Neural cell (in vitro differentiated cells): ENCODE results near the gene STXBP5. TPM values are rescaled to one million over a fixed set of nuclear protein-coding genes. Genes with fewer than 3 reads are reported as not detected.

Experiments
- H2AFZ ChIP-seq: fragments of 200-600, 300-800 bp; sonication (generic), shearing (Covaris generic); 2 replicates; pipeline ENCODE4 v1.6.0; 2014; ENCODE audit warnings: low read depth, mild to moderate bottlenecking, antibody characterized with exemption, low read length, moderate library complexity
- H3F3A ChIP-seq: fragments of 200-600 bp; shearing (Covaris generic); 2 replicates; pipeline ENCODE4 v1.6.1; 2016; ENCODE audit warnings: mild to moderate bottlenecking, moderate library complexity, mixed read lengths, antibody characterized with exemption, low read length; ENCODE audit not compliant: insufficient read depth, poor library complexity, severe bottlenecking
- H3K27ac ChIP-seq: fragments of 200-600, 300-800 bp; sonication (generic), shearing (Covaris generic); 2 replicates; pipeline ENCODE4 v1.5.1; 2014; ENCODE audit warnings: mild to moderate bottlenecking, low read length, moderate library complexity
- H3K27me3 ChIP-seq: fragments of 300-800, 200-600 bp; sonication (generic), shearing (Covaris generic); 2 replicates; pipeline ENCODE4 v1.6.0; 2014; ENCODE audit warnings: mild to moderate bottlenecking, low read depth, low read length, moderate library complexity; ENCODE audit not compliant: insufficient read depth
- H3K36me3 ChIP-seq: fragments of 300-800, 200-600 bp; sonication (generic), shearing (Covaris generic); 2 replicates; pipeline ENCODE4 v1.5.1; 2014; ENCODE audit warnings: mild to moderate bottlenecking, antibody characterized with exemption, low read length, moderate library complexity; ENCODE audit not compliant: insufficient read depth
- H3K4me2 ChIP-seq: fragments of 300-800, 200-600 bp; sonication (generic), shearing (Covaris generic); 2 replicates; pipeline ENCODE4 v1.6.0; 2014; ENCODE audit warnings: mild to moderate bottlenecking, low read length
- H3K4me3 ChIP-seq: fragments of 300-800, 200-600 bp; sonication (generic), shearing (Covaris generic); 2 replicates; pipeline ENCODE4 v1.5.1; 2014; ENCODE audit warnings: mild to moderate bottlenecking, low read length, moderate library complexity
- H3K79me2 ChIP-seq: fragments of 200-600 bp; shearing (Covaris generic); replicated peaks from 2 replicates; pipeline ENCODE4 v1.6.0; 2014; ENCODE audit warnings: mild to moderate bottlenecking, low read length, moderate library complexity; ENCODE audit not compliant: insufficient read depth
- H3K9ac ChIP-seq: fragments of 300-800, 200-600 bp; sonication (generic), shearing (Covaris generic); 2 replicates; pipeline ENCODE4 v1.6.1; 2016; ENCODE audit warnings: mild to moderate bottlenecking, low read length, mixed read lengths
- H3K9me2 ChIP-seq: fragments of 200-600 bp; shearing (Covaris generic); 2 replicates; pipeline ENCODE4 v1.6.1; 2016; ENCODE audit warnings: mild to moderate bottlenecking, low read length, mixed read lengths; ENCODE audit not compliant: insufficient read depth
- H3K9me3 ChIP-seq: fragments of 200-600, 300-800 bp; sonication (generic), shearing (Covaris generic); 2 replicates; pipeline ENCODE4 v1.6.1; 2016; ENCODE audit warnings: mild to moderate bottlenecking, mixed run types, low read length, moderate library complexity, mixed read lengths
- H4K20me1 ChIP-seq: fragments of 200-600 bp; shearing (Covaris generic); 2 replicates; pipeline ENCODE4 v1.6.1; 2016; ENCODE audit warnings: mild to moderate bottlenecking, mixed run types; ENCODE audit not compliant: insufficient read depth
- CTCF ChIP-seq: fragments of 450-650 bp; IDR thresholded peaks from 2 replicates; pipeline ENCODE4 v1.5.1; 2014; ENCODE audit warnings: antibody characterized with exemption, mild to moderate bottlenecking, moderate library complexity; ENCODE audit not compliant: poor library complexity, severe bottlenecking
- EP300 ChIP-seq: fragments of 450-650 bp; conservative IDR thresholded peaks from 2 replicates; pipeline ENCODE4 v1.6.1; 2014; ENCODE audit warnings: antibody characterized with exemption, mild to moderate bottlenecking, moderate library complexity; ENCODE audit not compliant: poor library complexity, severe bottlenecking
- EZH2 ChIP-seq: fragments of 200-600, 300-800 bp; shearing (Covaris generic), sonication (generic); IDR thresholded peaks from 2 replicates; pipeline ENCODE4 v1.6.1; 2014; ENCODE audit warnings: antibody characterized with exemption, low read length, borderline replicate concordance, mild to moderate bottlenecking; ENCODE audit not compliant: insufficient read depth, poor library complexity, severe bottlenecking
- MXI1 ChIP-seq: fragments of 450-650 bp; conservative IDR thresholded peaks from 2 replicates; pipeline ENCODE4 v1.6.1; 2014; ENCODE audit warnings: antibody characterized with exemption, mild to moderate bottlenecking; ENCODE audit not compliant: poor library complexity, severe bottlenecking
- POLR2AphosphoS5 ChIP-seq: IDR thresholded peaks from 2 replicates; pipeline ENCODE4 v1.6.1; 2012
- RAD21 ChIP-seq: fragments of 450-650 bp; conservative IDR thresholded peaks from 2 replicates; pipeline ENCODE4 v1.6.1; 2014; ENCODE audit warnings: antibody characterized with exemption, mild to moderate bottlenecking, moderate library complexity
- REST ChIP-seq: IDR thresholded peaks from 2 replicates; pipeline ENCODE4 v1.6.1; 2012; ENCODE audit warnings: borderline replicate concordance
- SMC3 ChIP-seq: fragments of 450-650 bp; conservative IDR thresholded peaks from 2 replicates; pipeline ENCODE4 v1.6.1; 2014; ENCODE audit warnings: antibody characterized with exemption, mild to moderate bottlenecking, moderate library complexity; ENCODE audit not compliant: poor library complexity
- TAF1 ChIP-seq: IDR thresholded peaks from 2 replicates; pipeline ENCODE4 v1.6.1; 2012; ENCODE audit warnings: low read depth
- polyA plus RNA-seq: library from polyadenylated mRNA; depleted of rRNA; stranded (reverse); fragments of >200 nt; gene quantifications from 2 replicates; pipeline ENCODE4 v1.2.3, GENCODE V29; 2014

The STXBP5 gene
- polyA plus RNA-seq, 1 donor from 2014 or later: 56.4 TPM

- no peak overlapping the region for H3K4me3 ChIP-seq
- H3K36me3 ChIP-seq: peaks cover 10% of the 10 kb centered on the region
- no peak overlapping the region for H3K9ac ChIP-seq
- H2AFZ ChIP-seq: no peak overlapping the region
- no peaks in the 10 kb centered on the region for H3K27me3 ChIP-seq
- no peaks in the 10 kb centered on the region for H3K9me3 ChIP-seq
- no peaks in the 10 kb centered on the region for H3K79me2 ChIP-seq
- no peaks in the 10 kb centered on the region for H3F3A ChIP-seq
- H4K20me1 ChIP-seq: no peaks in the 10 kb centered on the region
- no peaks in the 10 kb centered on the region for H3K9me2 ChIP-seq
- no peak overlapping the region for H3K27ac ChIP-seq
- no peak overlapping the region for H3K4me2 ChIP-seq
- TF ChIP-seq EP300 (no peak), CTCF (no peak), POLR2AphosphoS5 (no peak), EZH2 (no peak), MXI1 (no peak), TAF1 (no peak), SMC3 (no peak), RAD21 (no peak), REST (no peak)
Observed at GRCh38 chr6:147278891-147279290, 74.7 kb downstream of the STXBP5 start.

- H3K27me3 ChIP-seq: no peaks in the 10 kb centered on the region
- no peak overlapping the region for H3K9ac ChIP-seq
- H3K79me2 ChIP-seq: no peaks in the 10 kb centered on the region
- no peak for TF ChIP-seq SMC3
- TF ChIP-seq EZH2: no peak
- TF ChIP-seq REST: no peak
- no peak overlapping the region for H3K27ac ChIP-seq
- no peaks in the 10 kb centered on the region for H3F3A ChIP-seq
- H2AFZ ChIP-seq: no peak overlapping the region
- no peak overlapping the region for H3K4me2 ChIP-seq
- peaks cover 10% of the 10 kb centered on the region for H3K36me3 ChIP-seq
- H3K9me3 ChIP-seq: no peaks in the 10 kb centered on the region
- H4K20me1 ChIP-seq: no peaks in the 10 kb centered on the region
- no peaks in the 10 kb centered on the region for H3K9me2 ChIP-seq
- no peak overlapping the region for H3K4me3 ChIP-seq
Observed at GRCh38 chr6:147279427-147279826, 75.2 kb downstream of the STXBP5 start.
